Activated naive CD8-positive, alpha-beta T cell treated with anti-CD3 and anti-CD28 coated beads, Interleukin-2, amount 10 ng/mL, durations not matched to agents 7 days and 5 days (primary cell): ENCODE results near the gene FYCO1. TPM values are rescaled to one million over a fixed set of nuclear protein-coding genes. Genes with fewer than 3 reads are reported as not detected.

Source experiments
- ATAC-seq: fragments of 150-1000 bp; cut with Tn5 transposase; one replicate; pipeline ENCODE4 v1.10.0; 2021; ENCODE audit warnings: low read depth, moderate library complexity
- POLR2A ChIA-PET: fragments of 350-600 bp; sonication (Branson Sonifier 250); formaldehyde crosslinking; loops from one replicate; lab custom pipeline; 2021; ENCODE audit warnings: antibody characterized with exemption; lab: Charles Lee
- DNase-seq: peaks from one replicate; pipeline ENCODE4 v3.0.0; 2021
- H3K27ac Mint-ChIP-seq: one replicate; pipeline ENCODE4 v1.8.0; 2022; ENCODE audit warnings: mild to moderate bottlenecking, mixed read lengths
- H3K27me3 Mint-ChIP-seq: one replicate; pipeline ENCODE4 v1.8.0; 2022; ENCODE audit warnings: mild to moderate bottlenecking, moderate library complexity, mixed read lengths
- H3K36me3 Mint-ChIP-seq: one replicate; pipeline ENCODE4 v1.8.0; 2021; ENCODE audit warnings: mild to moderate bottlenecking, mixed read lengths
- H3K4me1 Mint-ChIP-seq: one replicate; pipeline ENCODE4 v1.8.0; 2021; ENCODE audit warnings: mixed read lengths
- H3K4me3 Mint-ChIP-seq: one replicate; pipeline ENCODE4 v1.8.0; 2022; ENCODE audit warnings: mild to moderate bottlenecking, moderate library complexity, mixed read lengths
- H3K9me3 Mint-ChIP-seq: one replicate; pipeline ENCODE4 v1.8.0; 2021; ENCODE audit warnings: mixed read lengths
- total RNA-seq, 2 experiments: library from RNA; stranded (reverse); gene quantifications; one replicate each; pipeline ENCODE4 v1.2.3, GENCODE V29; 2021

The FYCO1 gene
- total RNA-seq, 2 experiments from 2014 or later: 37.9 to 39.1 TPM

GRCh38 chr3:45964139-45964538 lies 31.5 kb downstream of the FYCO1 start:
- DNase-seq (no peak), ATAC-seq (peak; percentile 79)
- H3K4me1 Mint-ChIP-seq: peaks cover 61% of the 10 kb centered on the region
- H3K4me3 Mint-ChIP-seq: peak overlapping the region; percentile 9
- peaks cover 77% of the 10 kb centered on the region for H3K36me3 Mint-ChIP-seq
- no peaks in the 10 kb centered on the region for H3K9me3 Mint-ChIP-seq
- H3K27ac Mint-ChIP-seq: peak overlapping the region; percentile 71
- POLR2A ChIA-PET: interaction anchor here (0.7 to 5.1 kb wide), 5 partner anchors 13 to 113 kb away, joined by 3 to 44 read pairs (median 9); partner anchors contain the start of gene CXCR6
- no peaks in the 10 kb centered on the region for H3K27me3 Mint-ChIP-seq

GRCh38 chr3:45962033-45962432 lies 33.6 kb downstream of the FYCO1 start:
- POLR2A ChIA-PET: interaction anchor here (0.7 to 2.4 kb wide), 7 partner anchors 11 to 107 kb away, joined by 3 to 18 read pairs (median 3); partner anchors contain the start of genes CXCR6 and FYCO1
- Mint-ChIP-seq H3K4me1 (peaks cover 70% of the 10 kb centered on the region), H3K27me3 (no peaks in the 10 kb centered on the region), H3K9me3 (no peaks in the 10 kb centered on the region), H3K27ac (peak overlapping the region; percentile 59), H3K4me3 (peak overlapping the region; percentile 35), H3K36me3 (peaks cover 81% of the 10 kb centered on the region)
- DNase-seq (no peak), ATAC-seq (no peak)

- DNase-seq (no peak), ATAC-seq (no peak)
- Mint-ChIP-seq H3K4me1 (peaks cover 57% of the 10 kb centered on the region), H3K27ac (no peak overlapping the region), H3K36me3 (peaks cover 87% of the 10 kb centered on the region), H3K9me3 (no peaks in the 10 kb centered on the region), H3K27me3 (no peaks in the 10 kb centered on the region), H3K4me3 (no peak overlapping the region)
- POLR2A ChIA-PET: interaction anchor here (1.1 kb wide), 1 partner anchor 17 kb away, joined by 3 read pairs; the partner anchor contains the start of gene CXCR6
Measured at GRCh38 chr3:45960289-45960688, 35.3 kb downstream of the FYCO1 start.

GRCh38 chr3:45959201-45959600 lies 36.4 kb downstream of the FYCO1 start:
- Mint-ChIP-seq H3K36me3 (peaks cover 91% of the 10 kb centered on the region), H3K4me3 (no peak overlapping the region), H3K4me1 (peaks cover 49% of the 10 kb centered on the region), H3K27ac (no peak overlapping the region), H3K9me3 (no peaks in the 10 kb centered on the region), H3K27me3 (no peaks in the 10 kb centered on the region)
- POLR2A ChIA-PET: no interaction called here
- ATAC-seq (no peak), DNase-seq (no peak)

GRCh38 chr3:45958321-45958791 lies 37.3 kb downstream of the FYCO1 start:
- no peak overlapping the region for H3K4me3 Mint-ChIP-seq
- no peaks in the 10 kb centered on the region for H3K9me3 Mint-ChIP-seq
- POLR2A ChIA-PET: interaction anchor here (1.2 kb wide), 1 partner anchor 15 kb away, joined by 3 read pairs; the partner anchor contains the start of gene CXCR6
- H3K36me3 Mint-ChIP-seq: peaks cover 93% of the 10 kb centered on the region
- no peaks in the 10 kb centered on the region for H3K27me3 Mint-ChIP-seq
- H3K27ac Mint-ChIP-seq: no peak overlapping the region
- DNase-seq (no peak), ATAC-seq (no peak)
- H3K4me1 Mint-ChIP-seq: peaks cover 46% of the 10 kb centered on the region

GRCh38 chr3:45957586-45957985 lies 38.0 kb downstream of the FYCO1 start:
- no peak for ATAC-seq
- Mint-ChIP-seq H3K36me3 (peaks cover 93% of the 10 kb centered on the region), H3K9me3 (no peaks in the 10 kb centered on the region), H3K27me3 (no peaks in the 10 kb centered on the region), H3K4me1 (peaks cover 44% of the 10 kb centered on the region), H3K27ac (no peak overlapping the region), H3K4me3 (no peak overlapping the region)
- DNase-seq: no peak
- POLR2A ChIA-PET: interaction anchor here (1.2 kb wide), 1 partner anchor 14 kb away, joined by 3 read pairs; the partner anchor contains the start of gene CXCR6

- Mint-ChIP-seq H3K4me3 (no peak overlapping the region), H3K36me3 (peaks cover 88% of the 10 kb centered on the region), H3K27me3 (no peaks in the 10 kb centered on the region), H3K27ac (peak overlapping the region; percentile 25), H3K9me3 (no peaks in the 10 kb centered on the region), H3K4me1 (peaks cover 51% of the 10 kb centered on the region)
- DNase-seq (no peak), ATAC-seq (no peak)
- POLR2A ChIA-PET: no interaction called here
Measured at GRCh38 chr3:45955706-45956105, 39.9 kb downstream of the FYCO1 start.

- ATAC-seq (no peak), DNase-seq (no peak)
- H3K36me3 Mint-ChIP-seq: peaks cover 84% of the 10 kb centered on the region
- H3K27ac Mint-ChIP-seq: no peak overlapping the region
- H3K9me3 Mint-ChIP-seq: no peaks in the 10 kb centered on the region
- POLR2A ChIA-PET: no interaction called here
- no peak overlapping the region for H3K4me3 Mint-ChIP-seq
- peaks cover 56% of the 10 kb centered on the region for H3K4me1 Mint-ChIP-seq
- no peaks in the 10 kb centered on the region for H3K27me3 Mint-ChIP-seq
Measured at GRCh38 chr3:45955017-45955647, 40.5 kb downstream of the FYCO1 start.

GRCh38 chr3:45954306-45954705 lies 41.3 kb downstream of the FYCO1 start:
- Mint-ChIP-seq H3K9me3 (no peaks in the 10 kb centered on the region), H3K36me3 (peaks cover 81% of the 10 kb centered on the region), H3K27me3 (no peaks in the 10 kb centered on the region), H3K4me3 (no peak overlapping the region), H3K4me1 (peaks cover 61% of the 10 kb centered on the region), H3K27ac (no peak overlapping the region)
- no peak for ATAC-seq
- no peak for DNase-seq
- POLR2A ChIA-PET: no interaction called here

- no peaks in the 10 kb centered on the region for H3K27me3 Mint-ChIP-seq
- peaks cover 61% of the 10 kb centered on the region for H3K4me1 Mint-ChIP-seq
- no peak for DNase-seq
- H3K27ac Mint-ChIP-seq: no peak overlapping the region
- H3K9me3 Mint-ChIP-seq: no peaks in the 10 kb centered on the region
- POLR2A ChIA-PET: interaction anchor here (1.2 kb wide), 1 partner anchor 41 kb away, joined by 3 read pairs; no protein-coding TSS in a partner anchor
- H3K36me3 Mint-ChIP-seq: peaks cover 81% of the 10 kb centered on the region
- no peak for ATAC-seq
- H3K4me3 Mint-ChIP-seq: no peak overlapping the region
Measured at GRCh38 chr3:45953536-45953935, 42.1 kb downstream of the FYCO1 start.

GRCh38 chr3:45952456-45952855 lies 43.2 kb downstream of the FYCO1 start:
- peaks cover 81% of the 10 kb centered on the region for H3K36me3 Mint-ChIP-seq
- H3K4me3 Mint-ChIP-seq: peak overlapping the region; percentile 16
- no peaks in the 10 kb centered on the region for H3K27me3 Mint-ChIP-seq
- peak overlapping the region; percentile 94 for H3K27ac Mint-ChIP-seq
- ATAC-seq: no peak
- POLR2A ChIA-PET: interaction anchor here (0.5 to 3.5 kb wide), 5 partner anchors 14 to 247 kb away, joined by 3 to 44 read pairs (median 3); no protein-coding TSS in a partner anchor
- DNase-seq: no peak
- H3K4me1 Mint-ChIP-seq: peaks cover 66% of the 10 kb centered on the region
- H3K9me3 Mint-ChIP-seq: no peaks in the 10 kb centered on the region

GRCh38 chr3:45951946-45952345 lies 43.7 kb downstream of the FYCO1 start:
- no peak for DNase-seq
- POLR2A ChIA-PET: interaction anchor here (0.5 to 3.9 kb wide), 8 partner anchors 14 to 256 kb away, joined by 3 to 44 read pairs (median 9); partner anchors contain the start of gene CCR1
- peaks cover 80% of the 10 kb centered on the region for H3K36me3 Mint-ChIP-seq
- H3K27me3 Mint-ChIP-seq: no peaks in the 10 kb centered on the region
- H3K9me3 Mint-ChIP-seq: no peaks in the 10 kb centered on the region
- peak overlapping the region; percentile 60 for H3K4me3 Mint-ChIP-seq
- H3K27ac Mint-ChIP-seq: peak overlapping the region; percentile 94
- no peak for ATAC-seq
- H3K4me1 Mint-ChIP-seq: peaks cover 68% of the 10 kb centered on the region

GRCh38 chr3:45950686-45951600 lies 44.7 kb downstream of the FYCO1 start:
- H3K36me3 Mint-ChIP-seq: peaks cover 83% of the 10 kb centered on the region
- no peaks in the 10 kb centered on the region for H3K27me3 Mint-ChIP-seq
- peak overlapping the region; percentile 94 for H3K27ac Mint-ChIP-seq
- ATAC-seq (peak; percentile 78), DNase-seq (peak; percentile 60)
- no peaks in the 10 kb centered on the region for H3K9me3 Mint-ChIP-seq
- H3K4me3 Mint-ChIP-seq: peak overlapping the region; percentile 60
- peaks cover 78% of the 10 kb centered on the region for H3K4me1 Mint-ChIP-seq
- POLR2A ChIA-PET: interaction anchor here (0.7 to 3.9 kb wide), 17 partner anchors 10 to 261 kb away, joined by 3 to 44 read pairs (median 6); partner anchors contain the start of gene CCR1
